H1 (cell line): ENCODE data around the gene IL3. TPM values are rescaled to one million over a fixed set of nuclear protein-coding genes. Genes with fewer than 3 reads are reported as not detected.

Experiments used
- CTCF ChIA-PET: fragments of 300-600 bp; sonication (Branson Sonifier 250); formaldehyde crosslinking; loops from one replicate; lab custom pipeline; 2021; ENCODE audit not compliant: partially characterized antibody; lab: Charles Lee
- POLR2A ChIA-PET: fragments of 300-600 bp; sonication (Branson Sonifier 250); formaldehyde crosslinking; loops from one replicate; lab custom pipeline; 2021; ENCODE audit warnings: inconsistent platforms; ENCODE audit not compliant: partially characterized antibody; lab: Charles Lee
- DNase-seq, 2 experiments: peaks; one replicate each; pipeline versions ENCODE4 v3.0.0 to v3.0.0-alpha.2; 2010 to 2022; ENCODE audit warnings: low spot score in 2 of 2, low read depth in 1 of 2, mixed read lengths in 1 of 2
- FAIRE-seq: peaks from 2 replicates; lab custom pipeline; 2011; peaks lifted over from hg19 to GRCh38; lab: Jason Lieb, UNC
- H2AFZ ChIP-seq: 2 replicates; pipeline ENCODE4 v1.8.1; 2012; ENCODE audit warnings: low read length, inconsistent platforms
- H2AK5ac ChIP-seq: 2 replicates; pipeline ENCODE4 v1.6.1; 2013; ENCODE audit warnings: low read depth, low read length
- H2BK120ac ChIP-seq: replicated peaks from 2 replicates; pipeline ENCODE3; 2013; ENCODE audit warnings: low read depth, low read length, inconsistent platforms
- H2BK12ac ChIP-seq: 2 replicates; pipeline ENCODE4 v1.6.1; 2013; ENCODE audit warnings: low read depth, low read length
- H2BK15ac ChIP-seq: 2 replicates; pipeline ENCODE4 v1.6.1; 2013; ENCODE audit warnings: low read length
- H2BK20ac ChIP-seq: 2 replicates; pipeline ENCODE4 v1.6.1; 2013; ENCODE audit warnings: low read length
- H2BK5ac ChIP-seq: 2 replicates; pipeline ENCODE4 v1.6.1; 2013; ENCODE audit warnings: low read depth, low read length
- H3K14ac ChIP-seq: 2 replicates; pipeline ENCODE4 v1.6.1; 2013; ENCODE audit warnings: inconsistent platforms; ENCODE audit not compliant: insufficient read length
- H3K18ac ChIP-seq: 2 replicates; pipeline ENCODE4 v1.6.1; 2013; ENCODE audit warnings: low read length; ENCODE audit errors: extremely low read depth
- H3K23ac ChIP-seq: 2 replicates; pipeline ENCODE4 v1.6.1; 2013; ENCODE audit warnings: inconsistent platforms; ENCODE audit not compliant: insufficient read length
- H3K23me2 ChIP-seq: 2 replicates; pipeline ENCODE4 v1.6.1; 2013; ENCODE audit warnings: low read depth, low read length
- H3K27ac ChIP-seq: 2 replicates; pipeline ENCODE4 v1.6.1; 2011; ENCODE audit warnings: low read depth, low read length, inconsistent platforms
- H3K27me3 ChIP-seq, 4 experiments: replicated peaks in 1 of 4; 1 replicate in 1 of 4; 2 replicates in 3 of 4; pipeline versions ENCODE4 v1.6.1 to v1.8.1; 2011 to 2013; ENCODE audit warnings: low read length in 3 of 4, mild to moderate bottlenecking in 3 of 4, inconsistent platforms in 2 of 4, mixed read lengths in 2 of 4, moderate library complexity in 1 of 4; ENCODE audit not compliant: control insufficient read depth in 3 of 4, insufficient read depth in 3 of 4; ENCODE audit errors: extremely low read depth in 1 of 4
- H3K36me3 ChIP-seq, 4 experiments: 2 replicates each; pipeline versions ENCODE4 v1.6.1 to v1.8.1; 2011 to 2013; ENCODE audit warnings: mild to moderate bottlenecking in 4 of 4, low read length in 3 of 4, moderate library complexity in 2 of 4, control low read depth in 1 of 4, inconsistent platforms in 1 of 4; ENCODE audit not compliant: insufficient read depth in 4 of 4, control insufficient read depth in 2 of 4
- H3K4ac ChIP-seq: replicated peaks from 2 replicates; pipeline ENCODE3; 2013; ENCODE audit warnings: low read length, low read depth, mixed read lengths, inconsistent platforms; ENCODE audit not compliant: insufficient read length
- H3K4me1 ChIP-seq, 4 experiments: replicated peaks in 1 of 4; 1 replicate in 1 of 4; 2 replicates in 3 of 4; pipeline versions ENCODE4 v1.6.1 to v1.8.1; 2011 to 2013; ENCODE audit warnings: low read length in 3 of 4, inconsistent platforms in 2 of 4, mixed read lengths in 1 of 4; ENCODE audit not compliant: insufficient read depth in 4 of 4, control insufficient read depth in 3 of 4
- H3K4me2 ChIP-seq, 2 experiments: 2 replicates each; pipeline versions ENCODE4 v1.6.1 to v1.8.1; 2011 to 2013; ENCODE audit warnings: low read depth in 2 of 2, low read length in 2 of 2, control low read depth in 1 of 2, inconsistent platforms in 1 of 2, mild to moderate bottlenecking in 1 of 2; ENCODE audit not compliant: insufficient read depth in 1 of 2
- H3K4me3 ChIP-seq, 4 experiments: fragments of 200-600, 300-600 bp in 1 of 4; sonication (generic), shearing (Covaris generic), sonication (Bioruptor Twin) in 1 of 4; 2 replicates each; pipeline versions ENCODE4 v1.5.1 to v1.8.1; 2011 to 2016; ENCODE audit warnings: low read length in 4 of 4, low read depth in 3 of 4, control low read depth in 2 of 4, inconsistent platforms in 2 of 4, mild to moderate bottlenecking in 2 of 4, mixed read lengths in 1 of 4, moderate library complexity in 1 of 4; ENCODE audit not compliant: insufficient read depth in 2 of 4; ENCODE audit errors: extremely low read depth in 1 of 4
- H3K56ac ChIP-seq: replicated peaks from 2 replicates; pipeline ENCODE3; 2013; ENCODE audit warnings: low read depth, mild to moderate bottlenecking, mixed read lengths, low read length, inconsistent platforms; ENCODE audit not compliant: insufficient read length
- H3K79me1 ChIP-seq: 2 replicates; pipeline ENCODE4 v1.6.1; 2013; ENCODE audit warnings: low read depth, low read length, control low read depth
- H3K79me2 ChIP-seq, 2 experiments: 2 replicates each; pipeline versions ENCODE4 v1.6.1 to v1.8.1; 2012 to 2013; ENCODE audit warnings: low read length in 2 of 2, mild to moderate bottlenecking in 2 of 2, inconsistent platforms in 1 of 2; ENCODE audit not compliant: insufficient read depth in 2 of 2, control insufficient read depth in 1 of 2
- H3K9ac ChIP-seq, 4 experiments: replicated peaks in 1 of 4; 1 replicate in 1 of 4; 2 replicates in 3 of 4; pipeline versions ENCODE4 v1.6.1 to v1.8.1; 2011 to 2013; ENCODE audit warnings: low read depth in 3 of 4, low read length in 3 of 4, control low read depth in 2 of 4, mild to moderate bottlenecking in 2 of 4, moderate library complexity in 2 of 4, inconsistent platforms in 1 of 4; ENCODE audit errors: extremely low read depth in 1 of 4
- H3K9me3 ChIP-seq, 2 experiments: 2 replicates each; pipeline versions ENCODE4 v1.6.1 to v1.8.1; 2012 to 2013; ENCODE audit warnings: mild to moderate bottlenecking in 2 of 2, moderate library complexity in 2 of 2, control low read depth in 1 of 2, inconsistent platforms in 1 of 2, low read depth in 1 of 2, low read length in 1 of 2, mixed read lengths in 1 of 2; ENCODE audit not compliant: insufficient read depth in 2 of 2
- H4K20me1 ChIP-seq, 2 experiments: replicated peaks in 1 of 2; 2 replicates each; pipeline versions ENCODE3 to v1.8.1; 2011 to 2013; ENCODE audit warnings: inconsistent platforms in 2 of 2, low read length in 2 of 2, mild to moderate bottlenecking in 1 of 2; ENCODE audit not compliant: insufficient read depth in 2 of 2, control insufficient read depth in 1 of 2
- H4K5ac ChIP-seq: 2 replicates; pipeline ENCODE4 v1.6.1; 2013; ENCODE audit warnings: low read length, low read depth, mixed read lengths, inconsistent platforms; ENCODE audit not compliant: insufficient read length
- H4K8ac ChIP-seq: 2 replicates; pipeline ENCODE4 v1.8.0; 2013; ENCODE audit warnings: mild to moderate bottlenecking, moderate library complexity, low read length, inconsistent platforms; ENCODE audit not compliant: insufficient read depth; ENCODE audit errors: extremely low read depth
- H4K91ac ChIP-seq: replicated peaks from 2 replicates; pipeline ENCODE3; 2013; ENCODE audit warnings: low read length, mixed read lengths, inconsistent platforms; ENCODE audit not compliant: insufficient read length
- CBX5 ChIP-seq: fragments of 300-800, 300-1000 bp; sonication (generic); IDR thresholded peaks from 2 replicates; pipeline ENCODE4 v1.7.1; 2016; ENCODE audit warnings: antibody characterized with exemption, low read length, low read depth
- KDM5A ChIP-seq: fragments of 200-600 bp; IDR thresholded peaks from 2 replicates; pipeline ENCODE4 v1.7.1; 2012; ENCODE audit warnings: mild to moderate bottlenecking, low read length, inconsistent platforms, mixed read lengths
- RFX5 ChIP-seq: IDR thresholded peaks from 2 replicates; pipeline ENCODE4 v1.6.1; 2011; ENCODE audit warnings: low read depth, low read length, improper control_type of control experiment, borderline replicate concordance
- SAP30 ChIP-seq: fragments of 300-600 bp; sonication (generic); IDR thresholded peaks from 2 replicates; pipeline ENCODE4 v1.7.1; 2012; ENCODE audit warnings: low read length, moderate library complexity, mild to moderate bottlenecking, inconsistent platforms; ENCODE audit not compliant: insufficient read depth, insufficient replicate concordance
- SUZ12 ChIP-seq: fragments of 200-600 bp; sonication (generic); IDR thresholded peaks from 2 replicates; pipeline ENCODE4 v1.6.1; 2012; ENCODE audit warnings: mild to moderate bottlenecking, inconsistent platforms, low read length, moderate library complexity, mixed read lengths
- WGBS, 2 experiments: shearing (Covaris generic) in 1 of 2; methylation state at CpG; one replicate each; pipeline versions ENCODE4 v1.1.6 to v1.1.7; 2013 to 2015; ENCODE audit warnings: low lambda C conversion rate in 2 of 2, mixed read lengths in 2 of 2, inconsistent platforms in 1 of 2, low coverage in 1 of 2, missing lambda C conversion rate in 1 of 2; ENCODE audit not compliant: insufficient replicate concordance in 2 of 2, insufficient coverage in 1 of 2, insufficient read length in 1 of 2; ENCODE audit errors: extremely low coverage in 1 of 2, missing lambda C conversion rate in 1 of 2; 5-methylcytosine and 5-hydroxymethylcytosine counted together
- polyA plus RNA-seq, 7 experiments: library from polyadenylated mRNA; depleted of rRNA in 3 of 7; stranded (reverse) in 5 of 7; unstranded in 2 of 7; fragments of >200 nt in 5 of 7; fragments of 200-250 nt in 2 of 7; gene quantifications; 1 replicate in 5 of 7; 2 replicates in 1 of 7; 4 replicates in 1 of 7; pipeline versions ENCODE4 v1.2.1 to v1.2.3, GENCODE V29; 2011 to 2013; ENCODE audit warnings: missing spikeins in 2 of 7, mixed read lengths in 2 of 7
- total RNA-seq: library from RNA; stranded (reverse); fragmentation: NEBNext Ultra II Directional; extraction: Animal tissue kit (Norgen Biotek cat#: 25700); gene quantifications from 2 replicates; pipeline ENCODE4 v1.2.1, GENCODE V29; 2021

Gene IL3
- total and polyA plus RNA-seq, 2 of the 8 experiments (the other 6 are each of a cell fraction or from before 2014, with no cell fraction given): not detected

GRCh38 chr5:132055441-132055807 is 5.0 kb upstream of the IL3 start:
- no peak overlapping the region for H3K4ac ChIP-seq
- H4K91ac ChIP-seq: no peak overlapping the region
- H3K9ac ChIP-seq: no peak overlapping the region
- H2BK120ac ChIP-seq: no peak overlapping the region
- H2BK20ac ChIP-seq: no peak overlapping the region
- H2AFZ ChIP-seq: no peak overlapping the region
- no peak for FAIRE-seq
- no peak for TF ChIP-seq RFX5
- TF ChIP-seq SUZ12: no peak
- no peak for TF ChIP-seq KDM5A
- TF ChIP-seq SAP30: no peak
- no peak for TF ChIP-seq CBX5
- no peak overlapping the region for H4K5ac ChIP-seq
- H2BK15ac ChIP-seq: no peak overlapping the region
- H3K23me2 ChIP-seq: no peaks in the 10 kb centered on the region
- H3K56ac ChIP-seq: no peak overlapping the region
- H3K23ac ChIP-seq: no peak overlapping the region
- no peaks in the 10 kb centered on the region for H3K9me3 ChIP-seq
- no peak overlapping the region for H3K4me3 ChIP-seq
- H3K79me2 ChIP-seq: no peaks in the 10 kb centered on the region
- H2AK5ac ChIP-seq: no peak overlapping the region
- no peaks in the 10 kb centered on the region for H4K20me1 ChIP-seq
- WGBS, 2 experiments: 86% methylated on average over 1 of the region's 1 CpG; no CpG with 5 or more reads in 1 of the 2 experiments
- no peak overlapping the region for H3K4me2 ChIP-seq
- DNase-seq: no peak
- no peaks in the 10 kb centered on the region; a peak in 1 of 7 replicates for H3K4me1 ChIP-seq
- H2BK5ac ChIP-seq: no peak overlapping the region
- POLR2A ChIA-PET: no interaction called here
- no peak overlapping the region for H3K14ac ChIP-seq
- H3K36me3 ChIP-seq: no peaks in the 10 kb centered on the region
- H4K8ac ChIP-seq: no peak overlapping the region
- no peak overlapping the region for H2BK12ac ChIP-seq
- no peak overlapping the region for H3K27ac ChIP-seq
- H3K18ac ChIP-seq: no peak overlapping the region
- CTCF ChIA-PET: interaction anchor here (1.2 to 4.3 kb wide), 2 partner anchors 8 to 245 kb away, joined by 5 to 31 read pairs; no protein-coding TSS in a partner anchor
- H3K27me3 ChIP-seq: no peaks in the 10 kb centered on the region
- no peaks in the 10 kb centered on the region for H3K79me1 ChIP-seq
